NCI-H69 (cell line): Measurements from ENCODE around the gene SLC13A3.
"Not testable (repeated sequence)": the region's sequence is repeated elsewhere in the genome, so short reads cannot be mapped to it uniquely, and the experiment has no call there.

ENCODE experiments used
- DNase-seq: peaks from one replicate; lab custom pipeline; 2025; lab: John Stamatoyannopoulos, UW

Gene SLC13A3

DNA sequence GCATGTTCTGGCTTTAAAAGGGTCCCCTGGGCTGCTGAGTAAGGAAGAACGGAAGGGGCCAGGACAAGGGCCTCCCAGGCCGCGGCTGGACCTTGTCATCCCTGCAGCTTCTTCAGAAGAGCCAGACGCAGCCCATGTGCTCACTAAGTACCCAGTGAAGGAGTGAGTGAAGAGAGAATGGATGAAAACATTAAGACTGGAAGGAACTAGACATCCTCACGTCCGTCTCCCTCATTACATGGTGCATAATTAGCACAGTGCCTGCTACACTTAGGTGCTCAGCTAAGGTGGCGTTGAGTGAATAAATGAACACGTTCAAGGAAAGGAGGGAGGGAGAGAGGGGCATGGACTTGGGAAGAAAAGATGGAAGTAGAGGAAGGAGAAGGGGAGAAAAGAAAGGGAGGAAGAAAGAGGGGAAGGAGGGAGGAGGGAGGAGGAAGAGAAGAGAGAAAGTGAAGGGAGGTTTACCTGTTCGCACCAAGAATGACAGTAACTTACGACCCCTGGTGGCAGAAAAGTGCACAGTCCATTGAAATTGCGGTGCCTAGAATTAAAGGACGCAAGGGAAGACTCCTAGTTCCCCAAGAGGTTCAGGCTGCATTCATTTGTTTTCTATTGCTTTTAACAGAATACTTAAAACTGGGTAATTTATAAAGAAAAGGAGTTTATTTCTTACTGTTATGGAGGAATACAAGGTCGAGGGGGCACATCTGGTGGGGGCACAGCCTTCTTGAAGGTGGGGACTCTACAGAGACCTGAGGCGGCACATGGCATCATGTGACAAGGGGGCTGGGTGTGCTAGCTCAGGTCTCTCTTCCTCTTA, 30.0 kb upstream of the SLC13A3 start:
- peak; percentile 51 for DNase-seq

DNA sequence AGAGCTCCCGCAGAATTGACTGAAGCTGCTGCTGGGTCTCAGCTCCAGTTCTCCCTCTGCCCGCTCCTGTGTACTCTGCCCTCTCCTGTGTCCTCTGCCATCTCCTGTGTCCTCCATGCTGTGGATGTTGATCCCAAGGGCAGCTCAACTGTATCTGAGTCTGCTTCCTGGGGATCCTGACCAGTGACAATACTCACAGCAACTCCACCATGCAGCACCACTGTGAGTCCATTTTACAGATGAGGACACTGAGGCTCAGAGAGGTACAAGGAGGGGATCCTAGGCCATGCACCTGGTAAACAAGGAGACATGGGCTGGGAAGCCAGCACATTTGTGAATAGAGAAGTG, 29.4 kb upstream of the SLC13A3 start:
- DNase-seq, result no peak

DNA sequence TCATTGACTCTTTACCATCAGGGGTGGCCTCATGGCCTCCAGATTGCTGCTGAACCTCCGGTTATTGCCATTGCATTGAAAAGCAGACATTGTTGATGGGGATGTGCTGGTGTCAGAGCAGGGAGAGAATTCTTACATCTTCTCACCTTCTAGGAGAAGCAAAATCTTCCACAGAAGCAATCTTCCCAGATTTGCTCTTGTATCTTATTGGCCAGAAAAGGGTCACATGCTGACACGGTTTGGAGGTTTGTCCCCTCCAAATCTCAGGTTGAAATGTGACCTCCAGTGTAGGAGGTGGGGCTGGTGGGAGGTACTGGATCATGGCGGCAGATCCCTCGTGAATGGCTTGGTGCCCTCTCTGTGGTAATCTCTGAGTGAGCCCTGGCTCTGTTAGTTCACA, 27.3 kb upstream of the SLC13A3 start:
- no peak for DNase-seq

DNA sequence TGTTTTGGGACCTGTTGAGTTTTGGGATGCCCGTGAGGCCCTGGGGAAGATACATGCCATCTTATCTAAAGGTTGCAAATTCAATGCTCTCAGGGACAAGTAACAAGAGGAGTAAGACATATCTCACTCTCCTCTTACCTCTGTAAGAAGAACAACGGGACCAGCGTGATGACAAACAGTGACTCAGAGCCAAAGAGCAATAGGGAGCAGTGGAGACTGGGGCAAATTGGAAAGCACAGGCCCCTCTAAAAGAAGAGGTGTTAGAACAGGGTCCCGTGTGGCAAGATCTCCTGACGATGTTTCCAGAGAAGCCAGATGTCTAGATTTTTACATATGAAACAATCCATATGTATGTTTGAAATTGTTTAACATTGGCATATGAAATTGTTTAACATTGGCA, 26.3 kb upstream of the SLC13A3 start:
- no peak for DNase-seq

GRCh38 chr20:46676649-46677316, 25.5 kb upstream of the SLC13A3 start:
- DNase-seq, result not testable (repeated sequence)

GRCh38 chr20:46674253-46675083, 23.2 kb upstream of the SLC13A3 start:
- no peak for DNase-seq

DNA sequence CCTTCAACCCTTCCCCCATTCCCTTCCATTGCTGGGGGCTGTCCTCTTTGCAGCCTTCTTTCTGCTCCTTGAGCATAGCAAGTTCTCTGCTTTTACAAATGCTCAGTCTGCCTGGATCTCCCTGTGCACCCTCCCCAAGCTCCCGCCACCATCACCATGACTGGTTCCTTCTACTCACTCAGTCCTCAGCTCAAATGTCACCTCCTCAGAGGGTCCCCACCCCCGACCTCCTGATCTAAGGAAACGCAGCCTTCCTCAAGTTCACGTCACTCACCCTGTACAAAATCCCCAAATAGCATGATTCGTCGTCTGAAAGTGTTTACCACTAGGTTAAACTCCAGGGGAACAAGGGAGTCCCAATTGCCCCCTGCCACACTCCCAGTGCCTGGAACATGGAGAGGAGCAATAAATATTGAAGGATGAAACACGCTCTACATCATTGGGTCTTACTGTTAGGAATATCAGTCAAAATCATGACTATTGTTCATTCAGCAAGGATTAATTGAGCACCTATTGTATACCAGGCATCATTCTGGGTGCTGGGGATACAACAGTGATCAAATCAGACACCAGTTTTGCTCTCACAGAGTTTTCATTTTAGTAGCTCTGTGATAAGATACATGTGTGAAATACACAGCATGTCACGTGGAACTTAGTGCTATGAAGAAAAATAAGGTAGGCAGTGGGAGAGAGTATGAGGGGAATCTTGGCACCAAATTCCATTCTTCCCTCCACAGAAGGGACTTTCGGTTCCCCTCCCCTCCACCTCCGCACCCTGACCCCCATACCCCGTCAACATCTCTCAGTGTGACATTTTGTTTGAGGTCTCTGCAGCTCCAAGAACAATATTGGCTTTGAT, 22.4 kb upstream of the SLC13A3 start:
- no peak for DNase-seq

GRCh38 chr20:46672543-46673148, 21.4 kb upstream of the SLC13A3 start:
- no peak for DNase-seq

DNA sequence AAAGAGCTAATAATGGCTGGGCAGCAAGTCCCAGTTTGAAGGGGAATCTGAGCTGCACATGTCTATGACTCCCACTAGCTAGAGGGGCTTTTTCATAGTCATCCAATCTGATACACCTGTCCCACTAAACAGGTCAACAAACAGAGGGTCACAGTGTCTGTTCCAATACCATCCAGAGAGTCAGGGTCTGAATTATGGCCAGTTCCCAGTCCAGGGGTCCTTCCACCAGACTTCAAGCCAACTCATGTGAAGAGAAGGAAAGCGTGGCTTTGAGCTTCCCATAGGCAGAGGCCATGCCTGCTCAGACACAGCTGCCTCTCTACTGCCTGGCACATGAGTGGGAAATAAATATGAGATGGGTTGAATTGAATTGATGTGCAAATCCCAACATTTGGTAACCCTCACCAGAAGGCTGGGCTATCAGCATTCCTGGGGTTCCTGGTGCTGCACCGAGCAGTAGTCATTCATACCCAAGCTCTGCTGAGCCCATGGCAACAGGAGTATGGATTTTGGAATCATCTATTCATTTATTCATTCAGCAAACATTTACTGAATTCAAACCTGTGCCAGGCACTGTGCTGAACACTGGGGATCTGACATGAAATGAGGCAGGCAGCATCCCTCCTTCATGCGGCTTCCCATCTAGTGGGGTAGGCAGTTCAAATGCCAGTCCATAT, 20.7 kb upstream of the SLC13A3 start:
- DNase-seq, result no peak

DNA sequence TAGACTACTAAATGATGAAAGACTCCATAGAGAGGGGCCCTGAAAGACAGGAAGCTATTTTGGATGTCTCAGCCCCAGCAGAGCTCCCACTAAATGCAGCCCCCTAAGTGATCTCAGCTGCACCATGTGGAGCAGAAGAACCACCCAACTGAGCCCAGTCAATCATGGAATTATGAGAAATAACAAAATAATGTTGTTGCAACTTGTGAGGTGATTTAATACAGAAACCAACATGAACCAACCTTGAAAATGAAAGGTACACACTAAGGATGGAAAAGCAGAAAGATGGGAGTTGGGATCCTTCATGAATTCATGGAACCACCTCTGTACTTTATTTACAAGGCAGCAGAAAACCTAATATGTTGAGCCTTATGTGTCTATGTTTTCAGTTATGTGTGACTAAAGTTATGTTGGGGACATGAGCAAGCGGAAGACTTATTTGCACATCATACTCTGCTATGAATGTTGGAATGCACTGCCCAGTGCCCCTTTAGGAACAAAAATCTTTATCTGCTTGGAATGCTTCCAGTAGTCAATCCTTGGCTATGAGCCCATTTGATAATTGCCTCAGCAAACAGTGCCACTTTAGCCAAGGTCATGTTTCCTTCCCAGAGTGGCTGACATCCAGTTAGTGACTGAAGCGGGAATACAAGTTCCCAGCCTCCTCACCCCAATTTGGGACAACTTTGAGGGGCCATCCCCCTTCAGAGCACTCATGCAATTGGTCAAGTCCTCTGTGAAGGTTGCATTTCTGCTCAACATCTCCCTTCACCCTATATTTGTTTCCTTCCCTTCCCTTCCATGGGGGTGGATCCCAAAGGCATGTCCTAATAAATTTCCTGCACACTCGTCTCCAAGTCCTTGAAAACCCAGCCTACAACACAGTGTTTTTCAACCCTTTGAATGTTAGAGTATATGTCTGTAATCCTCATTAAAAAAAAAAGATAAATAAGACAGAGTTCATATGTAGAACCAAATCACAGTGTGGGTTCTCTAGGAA, 19.6 kb upstream of the SLC13A3 start:
- DNase-seq, result peak; percentile 3

DNA sequence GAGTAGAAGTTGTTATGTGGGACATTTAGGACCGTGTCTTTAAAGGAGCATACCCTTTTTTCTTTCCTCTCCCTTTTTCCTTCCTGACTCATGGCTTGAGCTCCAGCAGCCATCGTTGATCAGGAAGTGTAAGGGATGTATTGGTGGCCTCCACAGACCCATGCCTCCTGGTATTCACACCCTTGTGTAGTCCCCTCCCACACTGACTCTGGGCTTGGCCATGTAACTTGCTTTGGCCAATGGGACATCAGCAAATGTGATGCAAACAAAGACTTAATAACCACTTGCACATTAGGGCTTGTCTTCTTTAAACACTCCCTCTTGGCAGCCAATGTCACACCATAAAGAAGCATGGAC, 18.9 kb upstream of the SLC13A3 start:
- DNase-seq, result no peak

DNA sequence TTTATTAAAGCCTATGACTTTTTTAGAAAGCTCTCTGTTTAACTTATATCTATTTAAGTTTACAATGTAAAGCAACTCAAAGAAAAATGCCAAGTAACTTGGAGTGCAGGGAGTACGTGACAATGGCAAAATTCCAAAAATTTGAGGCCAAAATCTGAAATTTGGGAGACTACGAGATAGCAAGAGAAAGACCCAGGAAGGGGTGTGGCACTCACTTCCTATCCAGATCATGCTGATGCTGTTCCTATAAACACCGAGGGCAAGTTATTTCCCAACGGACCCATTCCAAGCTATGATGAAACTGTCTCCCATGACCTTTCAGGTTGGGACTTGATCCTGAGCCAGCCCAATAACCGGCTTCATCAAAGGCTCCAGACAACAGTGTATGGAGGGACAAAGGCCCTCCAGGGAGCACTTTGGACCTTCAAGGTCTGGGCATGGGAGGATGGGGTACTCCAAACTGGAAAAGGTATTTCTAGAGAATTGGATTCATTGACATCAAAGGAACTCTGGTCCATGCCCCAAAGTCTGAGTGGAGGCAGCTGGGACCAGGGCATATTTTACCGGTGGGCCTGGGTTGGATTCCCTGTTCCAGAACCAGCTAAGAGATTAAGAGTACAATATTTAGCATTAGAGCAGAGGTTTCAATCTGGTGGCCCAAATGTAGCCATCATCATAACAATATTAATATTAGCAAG, 15.7 kb upstream of the SLC13A3 start:
- DNase-seq, result no peak

- DNase-seq, result no peak
Observed at GRCh38 chr20:46666306-46666705, 15.0 kb upstream of the SLC13A3 start.

- DNase-seq, result no peak
Observed at GRCh38 chr20:46665602-46666001, 14.3 kb upstream of the SLC13A3 start.

DNA sequence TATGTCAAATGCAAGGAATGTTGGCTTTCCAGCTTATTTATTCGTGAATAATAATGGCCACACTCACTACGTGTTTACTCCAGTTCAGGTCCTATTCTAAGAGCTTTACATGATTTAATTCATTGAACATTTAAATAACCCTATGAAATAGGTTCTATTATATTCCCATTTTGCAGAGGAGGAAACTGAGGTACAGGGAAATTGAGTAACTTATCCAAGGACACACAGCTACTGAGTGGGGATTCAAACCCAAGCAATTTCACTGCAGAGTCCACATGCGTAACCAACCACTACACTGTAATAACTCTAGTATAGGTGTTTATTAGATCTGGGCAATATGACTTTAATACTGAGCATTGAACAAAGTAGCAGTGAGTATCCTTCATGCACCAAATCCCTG, 12.3 kb upstream of the SLC13A3 start:
- DNase-seq, result no peak

DNA sequence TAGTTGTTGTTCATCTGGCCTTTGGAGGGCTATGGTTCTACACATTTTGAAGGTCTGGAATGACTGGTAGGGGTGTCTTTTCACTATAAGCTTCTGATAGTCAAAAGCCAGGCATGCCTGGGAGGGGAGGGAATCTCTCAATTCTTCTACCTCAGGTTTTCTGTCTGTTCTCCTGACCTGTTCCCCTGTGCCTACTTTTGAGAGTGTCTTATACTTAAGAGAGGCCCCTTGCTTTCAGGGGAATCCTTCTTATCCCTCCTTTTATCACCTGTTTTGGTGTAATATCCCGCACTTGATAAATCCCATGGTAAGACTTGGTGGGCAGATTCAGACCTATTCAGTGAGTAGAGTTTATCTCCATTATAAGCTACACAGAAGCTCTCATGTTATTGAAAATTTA, 10.4 kb upstream of the SLC13A3 start:
- DNase-seq, result no peak

DNA sequence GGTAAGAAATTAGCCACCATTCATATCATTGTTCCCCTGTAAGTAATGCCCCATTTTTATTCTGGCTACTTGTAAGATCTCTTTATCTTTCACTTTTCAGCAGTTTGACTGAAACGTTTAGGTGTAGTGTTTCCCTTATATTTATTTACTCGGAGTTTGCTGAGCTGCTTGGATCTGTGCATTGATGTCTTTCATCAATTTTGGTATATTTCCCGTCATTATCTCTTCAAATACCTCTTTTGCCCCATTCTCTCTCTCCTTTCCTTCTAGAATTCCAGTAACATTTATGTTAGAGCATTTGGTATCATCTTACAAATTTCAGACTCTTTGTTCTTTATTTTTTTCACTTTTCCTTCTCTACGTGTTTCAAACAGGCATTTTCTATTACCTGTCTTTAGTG, 9.2 kb upstream of the SLC13A3 start:
- no peak for DNase-seq

GRCh38 chr20:46657618-46658017, 6.4 kb upstream of the SLC13A3 start:
- DNase-seq, result no peak

- DNase-seq, result no peak
Observed at GRCh38 chr20:46657137-46657536, 5.9 kb upstream of the SLC13A3 start.
